Measurements from ENCODE around the gene SPTLC1.
"Not testable (repeated sequence)": the region's sequence is repeated elsewhere in the genome, so short reads cannot be mapped to it uniquely, and the experiment has no call there.

Gene SPTLC1

GRCh38 chr9:92043002-92043401, 72.2 kb downstream of the SPTLC1 start:
- in situ Hi-C loops (cut with MboI; ENCODE audit: low pct_unique_long_range_greater_than_20kb, low sequenced_read_pairs), result no loop called here
- DNase-seq, result no peak

GRCh38 chr9:92042260-92042659, 73.0 kb downstream of the SPTLC1 start:
- DNase-seq, result no peak
- in situ Hi-C loops (cut with MboI; ENCODE audit: low pct_unique_long_range_greater_than_20kb, low sequenced_read_pairs), result no loop called here

- DNase-seq, result no peak
- in situ Hi-C loops (cut with MboI; ENCODE audit: low pct_unique_long_range_greater_than_20kb, low sequenced_read_pairs), result no loop called here
Measured at GRCh38 chr9:92036756-92037155, 78.5 kb downstream of the SPTLC1 start.

- no peak for DNase-seq
- in situ Hi-C loops (cut with MboI; ENCODE audit: low pct_unique_long_range_greater_than_20kb, low sequenced_read_pairs), result no loop called here
Measured at GRCh38 chr9:92036411-92036746, 78.8 kb downstream of the SPTLC1 start.

GRCh38 chr9:92035687-92036410, 79.4 kb downstream of the SPTLC1 start:
- in situ Hi-C loops (cut with MboI; ENCODE audit: low pct_unique_long_range_greater_than_20kb, low sequenced_read_pairs), result no loop called here

GRCh38 chr9:92035146-92035545, 80.1 kb downstream of the SPTLC1 start:
- no peak for DNase-seq
- in situ Hi-C loops (cut with MboI; ENCODE audit: low pct_unique_long_range_greater_than_20kb, low sequenced_read_pairs), result no loop called here

More at GRCh38 chr9:92035687-92036410, 79.4 kb downstream of the SPTLC1 start:
- DNase-seq, result no peak

GRCh38 chr9:92033991-92034390, 81.2 kb downstream of the SPTLC1 start:
- in situ Hi-C loops (cut with MboI; ENCODE audit: low pct_unique_long_range_greater_than_20kb, low sequenced_read_pairs), result no loop called here
- DNase-seq, result no peak

- in situ Hi-C loops (cut with MboI; ENCODE audit: low pct_unique_long_range_greater_than_20kb, low sequenced_read_pairs), result no loop called here
- DNase-seq, result no peak
Measured at GRCh38 chr9:92033307-92033706, 81.9 kb downstream of the SPTLC1 start.

GRCh38 chr9:92032891-92033290, 82.3 kb downstream of the SPTLC1 start:
- DNase-seq, result no peak
- in situ Hi-C loops (cut with MboI; ENCODE audit: low pct_unique_long_range_greater_than_20kb, low sequenced_read_pairs), result no loop called here

- no peak for DNase-seq
- in situ Hi-C loops (cut with MboI; ENCODE audit: low pct_unique_long_range_greater_than_20kb, low sequenced_read_pairs), result no loop called here
Measured at GRCh38 chr9:92030367-92030766, 84.8 kb downstream of the SPTLC1 start.

GRCh38 chr9:92029553-92029952, 85.7 kb downstream of the SPTLC1 start:
- DNase-seq, result no peak

GRCh38 chr9:92026206-92027002, 88.8 kb downstream of the SPTLC1 start:
- no peak for DNase-seq
- in situ Hi-C loops (cut with MboI; ENCODE audit: low pct_unique_long_range_greater_than_20kb, low sequenced_read_pairs), result no loop called here

More at GRCh38 chr9:92029553-92029952, 85.7 kb downstream of the SPTLC1 start:
- in situ Hi-C loops (cut with MboI; ENCODE audit: low pct_unique_long_range_greater_than_20kb, low sequenced_read_pairs), result no loop called here

- peak; percentile 9 for DNase-seq
- in situ Hi-C loops (cut with MboI; ENCODE audit: low pct_unique_long_range_greater_than_20kb, low sequenced_read_pairs), result not testable (repeated sequence)
Measured at GRCh38 chr9:92021785-92022541, 93.2 kb downstream of the SPTLC1 start.

GRCh38 chr9:92019658-92020057, 95.6 kb downstream of the SPTLC1 start:
- DNase-seq, result no peak
- in situ Hi-C loops (cut with MboI; ENCODE audit: low pct_unique_long_range_greater_than_20kb, low sequenced_read_pairs), result no loop called here

- DNase-seq, result no peak
- in situ Hi-C loops (cut with MboI; ENCODE audit: low pct_unique_long_range_greater_than_20kb, low sequenced_read_pairs), result no loop called here
Measured at GRCh38 chr9:92010705-92011536, 104.3 kb downstream of the SPTLC1 start.

GRCh38 chr9:92010253-92010652, 105.0 kb downstream of the SPTLC1 start:
- in situ Hi-C loops (cut with MboI; ENCODE audit: low pct_unique_long_range_greater_than_20kb, low sequenced_read_pairs); DNase-seq: not testable (repeated sequence)

GRCh38 chr9:92008041-92008440, 107.2 kb downstream of the SPTLC1 start:
- DNase-seq, result no peak
- in situ Hi-C loops (cut with MboI; ENCODE audit: low pct_unique_long_range_greater_than_20kb, low sequenced_read_pairs), result no loop called here

GRCh38 chr9:92004045-92004392, 111.2 kb downstream of the SPTLC1 start:
- DNase-seq, result no peak
- in situ Hi-C loops (cut with MboI; ENCODE audit: low pct_unique_long_range_greater_than_20kb, low sequenced_read_pairs), result no loop called here
